Uterus (tissue), 4 donors: ENCODE results near the gene ITIH1. TPM values are rescaled to one million over a fixed set of nuclear protein-coding genes. Genes with fewer than 3 reads are reported as not detected.

Experiments used
- DNase-seq, 2 donors: peaks; one replicate each; pipeline ENCODE4 v3.0.0-alpha.2; 2019 to 2020
- H3K27ac ChIP-seq, 2 donors: fragments of 200-600 bp; sonication (generic); 1 replicate in 1 of 2; 2 replicates in 1 of 2; pipeline ENCODE4 v1.5.1; 2016 to 2018
- H3K27me3 ChIP-seq, 2 donors: fragments of 200-600 bp; sonication (generic); one replicate each; pipeline ENCODE4 v1.5.1; 2018 to 2019; ENCODE audit warnings: control low read depth in 1 of 2
- H3K36me3 ChIP-seq, 2 donors: fragments of 200-600 bp; sonication (generic); one replicate each; pipeline ENCODE4 v1.5.1; 2019; ENCODE audit warnings: control low read depth in 1 of 2
- H3K4me1 ChIP-seq, 2 donors: fragments of 200-600 bp; sonication (generic); one replicate each; pipeline ENCODE4 v1.5.1; 2018 to 2019; ENCODE audit warnings: control low read depth in 1 of 2
- H3K4me3 ChIP-seq, 2 donors: fragments of 200-600 bp; sonication (generic); 1 replicate in 1 of 2; 2 replicates in 1 of 2; pipeline ENCODE4 v1.5.1; 2018 to 2019; ENCODE audit warnings: mild to moderate bottlenecking in 1 of 2
- H3K9me3 ChIP-seq, 2 donors: fragments of 200-600 bp; sonication (generic); one replicate each; pipeline ENCODE4 v1.5.1; 2019; ENCODE audit warnings: control low read depth in 1 of 2
- POLR2A ChIP-seq, 2 donors: fragments of 450-650 bp; IDR thresholded peaks; one replicate each; pipeline ENCODE4 v1.6.1; 2016; ENCODE audit warnings: antibody characterized with exemption in 2 of 2, mild to moderate bottlenecking in 1 of 2, moderate library complexity in 1 of 2
- intact Hi-C: fragments of 100-400 bp; cut with DNase I; formaldehyde crosslinking; loops from one replicate; pipeline ENCODE4 v1.15.1; 2023; ENCODE audit warnings: low total_unique reads
- total RNA-seq, 4 donors: library from RNA; depleted of rRNA in 3 of 4; stranded (reverse); fragments of >200 nt in 3 of 4; gene quantifications; one replicate each; pipeline versions ENCODE4 v1.1.0 to v1.2.4, GENCODE V29; 2014 to 2023
- TF ChIP-seq, protein P1 (sequence below), 4 experiments: fragments of 200-600 bp in 2 of 4; fragments of 450-650 bp in 2 of 4; sonication (generic) in 2 of 4; IDR thresholded peaks; one replicate each; pipeline ENCODE4 v1.5.1; 2016 to 2019; ENCODE audit warnings: antibody characterized with exemption in 4 of 4, mild to moderate bottlenecking in 2 of 4, moderate library complexity in 1 of 4
- donor health status: DM: yes; HTN: yes; CAD: no.

The ITIH1 gene
- total RNA-seq, 4 donors from 2014 or later = 0.18 TPM; not detected in 3

DNA sequence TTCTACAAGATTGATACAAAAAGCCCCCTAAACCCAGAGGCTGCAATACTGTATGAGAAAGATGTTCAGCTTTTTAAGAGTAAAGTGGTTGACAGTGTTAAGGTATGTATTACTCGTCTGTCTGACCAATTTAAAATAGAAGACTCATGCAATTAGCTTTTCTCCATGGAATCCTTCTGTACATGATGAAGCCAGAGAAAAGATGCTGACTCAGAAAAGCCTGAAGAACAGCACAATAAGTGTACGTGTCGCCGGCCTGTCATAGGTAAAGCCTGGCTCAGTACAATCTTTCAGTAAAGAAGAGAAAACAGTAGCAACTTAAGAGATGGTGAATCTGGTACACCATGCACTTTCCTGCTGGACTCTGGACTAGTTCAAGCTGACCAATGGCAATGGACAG is 23.0 kb upstream of the ITIH1 start:
- Histone ChIP-seq H3K9me3 (no peaks in the 10 kb centered on the region), H3K4me3 (no peak overlapping the region), H3K27ac (no peak overlapping the region), H3K4me1 (no peaks in the 10 kb centered on the region), H3K27me3 (no peaks in the 10 kb centered on the region), H3K36me3 (peaks cover 0 to 2% of the 10 kb centered on the region in 2 donors)
- no peak for DNase-seq
- intact Hi-C loops = no loop called here
- TF ChIP-seq POLR2A (IDR thresholded peaks at IDR 0.05) = no peak
- TF ChIP-seq, protein P1, sequence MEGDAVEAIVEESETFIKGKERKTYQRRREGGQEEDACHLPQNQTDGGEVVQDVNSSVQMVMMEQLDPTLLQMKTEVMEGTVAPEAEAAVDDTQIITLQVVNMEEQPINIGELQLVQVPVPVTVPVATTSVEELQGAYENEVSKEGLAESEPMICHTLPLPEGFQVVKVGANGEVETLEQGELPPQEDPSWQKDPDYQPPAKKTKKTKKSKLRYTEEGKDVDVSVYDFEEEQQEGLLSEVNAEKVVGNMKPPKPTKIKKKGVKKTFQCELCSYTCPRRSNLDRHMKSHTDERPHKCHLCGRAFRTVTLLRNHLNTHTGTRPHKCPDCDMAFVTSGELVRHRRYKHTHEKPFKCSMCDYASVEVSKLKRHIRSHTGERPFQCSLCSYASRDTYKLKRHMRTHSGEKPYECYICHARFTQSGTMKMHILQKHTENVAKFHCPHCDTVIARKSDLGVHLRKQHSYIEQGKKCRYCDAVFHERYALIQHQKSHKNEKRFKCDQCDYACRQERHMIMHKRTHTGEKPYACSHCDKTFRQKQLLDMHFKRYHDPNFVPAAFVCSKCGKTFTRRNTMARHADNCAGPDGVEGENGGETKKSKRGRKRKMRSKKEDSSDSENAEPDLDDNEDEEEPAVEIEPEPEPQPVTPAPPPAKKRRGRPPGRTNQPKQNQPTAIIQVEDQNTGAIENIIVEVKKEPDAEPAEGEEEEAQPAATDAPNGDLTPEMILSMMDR (IDR thresholded peaks at IDR 0.05) = no peak

DNA sequence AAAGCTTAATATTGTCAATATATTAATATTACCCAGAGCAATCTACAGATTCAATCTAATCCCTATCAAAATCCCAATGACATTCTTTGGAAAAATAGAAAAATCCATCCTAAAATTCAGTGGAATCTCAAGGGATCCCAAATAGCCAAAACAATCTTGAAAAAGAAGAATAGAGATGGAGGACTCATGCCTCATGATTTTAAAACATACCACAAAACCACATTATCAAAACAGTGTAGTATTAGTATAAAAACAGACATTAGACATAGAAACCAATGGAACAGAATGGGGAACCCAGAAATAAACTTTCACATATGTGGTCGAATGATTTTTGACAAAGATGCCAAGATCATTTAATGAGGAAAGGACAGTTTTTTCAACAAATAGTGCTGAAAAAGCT is 21.3 kb upstream of the ITIH1 start:
- DNase-seq = no peak
- Histone ChIP-seq H3K4me3 (no peak overlapping the region), H3K27me3 (no peaks in the 10 kb centered on the region), H3K27ac (no peak overlapping the region), H3K4me1 (no peaks in the 10 kb centered on the region), H3K9me3 (no peaks in the 10 kb centered on the region), H3K36me3 (peaks cover 0 to 2% of the 10 kb centered on the region in 2 donors)
- intact Hi-C loops = no loop called here
- TF ChIP-seq, protein P1 (IDR thresholded peaks at IDR 0.05) = no peak
- no peak for TF ChIP-seq POLR2A (IDR thresholded peaks at IDR 0.05)

DNA sequence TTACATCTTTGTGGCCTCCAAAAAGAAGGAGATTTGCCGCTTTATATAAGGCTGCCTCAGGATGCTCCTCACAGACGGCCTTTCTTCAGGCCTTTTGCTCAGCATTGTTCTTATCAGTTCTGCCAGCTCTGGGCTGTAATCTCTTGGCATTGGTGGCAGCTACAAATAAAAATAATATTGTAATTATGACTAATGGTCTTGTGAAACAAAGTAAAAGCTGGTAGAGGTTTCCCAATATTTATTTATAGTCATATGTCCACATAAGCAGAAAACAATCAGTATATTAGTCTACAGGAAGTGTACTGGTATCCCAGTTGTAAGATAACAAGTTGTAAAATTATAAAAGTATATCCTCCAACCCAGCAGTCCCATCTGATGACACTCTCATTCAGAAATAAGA is 13.9 kb upstream of the ITIH1 start:
- H3K36me3 ChIP-seq = no peaks in the 10 kb centered on the region
- H3K4me1 ChIP-seq = no peaks in the 10 kb centered on the region

DNA sequence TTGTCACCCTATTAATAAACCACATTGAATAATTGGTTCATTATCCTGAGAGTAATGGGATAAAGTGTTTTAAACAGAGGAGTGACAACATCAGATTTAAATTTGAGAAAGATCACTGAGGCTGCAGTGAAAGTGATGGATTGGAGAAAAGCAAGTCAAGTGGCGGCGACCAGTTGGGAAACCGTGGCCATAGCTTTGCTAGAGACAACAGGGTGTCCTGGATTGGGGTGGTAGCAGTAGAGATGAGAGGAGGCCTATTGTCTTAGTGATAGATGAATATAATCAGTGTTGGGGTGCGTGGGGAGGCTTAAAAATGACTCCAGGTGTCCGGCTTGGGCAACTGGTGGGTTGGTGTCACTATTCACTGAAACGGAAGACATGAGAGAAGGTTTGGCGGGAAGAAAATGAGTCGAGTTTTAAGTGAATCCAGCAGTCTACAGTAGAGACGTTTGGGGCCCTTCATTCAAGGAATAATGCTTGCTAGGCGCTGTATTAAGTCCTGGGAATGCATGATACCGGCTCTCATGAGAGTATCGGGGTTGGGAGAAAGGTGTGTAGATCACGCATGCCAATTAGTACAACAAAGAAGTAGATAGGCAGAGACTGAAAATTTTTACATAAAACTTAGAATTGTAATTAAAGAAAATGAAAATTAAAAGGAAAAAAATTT is 7.5 kb upstream of the ITIH1 start:
- no peak for TF ChIP-seq POLR2A (IDR thresholded peaks at IDR 0.05)
- TF ChIP-seq, protein P1 (IDR thresholded peaks at IDR 0.05) = no peak
- H3K4me1 ChIP-seq = peaks cover 0 to 8% of the 10 kb centered on the region in 2 donors
- no peaks in the 10 kb centered on the region for H3K36me3 ChIP-seq
- no peaks in the 10 kb centered on the region for H3K27me3 ChIP-seq
- intact Hi-C loops = no loop called here
- DNase-seq = no peak
- H3K4me3 ChIP-seq = peak overlapping the region; percentile 88 to 91
- peak overlapping the region; percentile 24 to 77 for H3K27ac ChIP-seq
- no peaks in the 10 kb centered on the region for H3K9me3 ChIP-seq

More for the DNA sequence above, 13.9 kb upstream of the ITIH1 start:
- intact Hi-C loops = no loop called here
- DNase-seq = no peak
- H3K27ac ChIP-seq = no peak overlapping the region
- H3K27me3 ChIP-seq = no peaks in the 10 kb centered on the region
- H3K4me3 ChIP-seq = no peak overlapping the region
- H3K9me3 ChIP-seq = no peaks in the 10 kb centered on the region
- TF ChIP-seq POLR2A (IDR thresholded peaks at IDR 0.05) = no peak
- TF ChIP-seq, protein P1 (IDR thresholded peaks at IDR 0.05) = no peak

DNA sequence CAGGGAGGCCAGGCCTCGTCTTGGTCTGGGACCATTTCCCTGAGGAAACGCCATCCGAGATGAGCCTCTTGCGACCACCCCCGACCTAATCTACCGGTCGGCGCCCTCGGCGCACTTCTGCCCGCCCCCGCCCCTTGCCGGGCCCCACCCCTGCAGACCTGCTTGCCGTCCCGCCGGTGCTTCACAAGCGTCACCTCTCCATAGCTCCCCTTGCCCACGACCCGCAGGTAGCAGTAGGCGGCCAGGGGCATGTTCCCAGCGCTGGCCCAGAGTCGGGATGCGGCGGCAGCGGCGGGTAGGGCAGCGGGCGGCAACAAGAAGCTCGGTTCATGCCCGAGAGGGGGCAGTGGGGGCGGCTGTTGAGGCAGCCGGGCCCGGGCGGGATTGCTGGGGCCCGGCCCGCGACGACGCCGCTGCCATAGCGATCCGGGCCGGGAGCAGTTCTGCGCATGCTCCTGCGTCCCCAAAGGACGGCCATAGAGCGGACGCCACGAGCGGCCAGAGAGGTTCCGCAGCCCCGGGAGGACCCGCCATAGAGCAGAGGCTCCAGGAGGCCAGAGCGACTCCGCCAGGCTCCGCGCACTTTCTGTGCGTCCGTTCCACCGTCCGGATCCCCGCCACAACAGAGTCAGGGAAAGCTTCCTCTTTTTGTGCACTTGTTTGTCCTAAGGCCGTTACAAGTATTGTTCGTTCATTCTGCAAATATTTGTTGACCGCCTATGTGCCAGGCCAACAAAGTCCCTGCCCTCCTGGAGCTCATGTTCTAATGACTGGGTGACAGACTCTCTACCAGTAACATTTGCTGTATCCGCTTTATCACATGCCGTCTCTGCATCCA is 6.7 kb upstream of the ITIH1 start, which contains the start of gene NEK4:
TSS of gene NEK4 (minus strand) at position 445 of the 838 bp plus-strand sequence. CDS start at position 251, 194 bp downstream.
- Histone ChIP-seq H3K4me3 (peak within 1 kb of the TSS; percentile 88 to 91), H3K4me1 (peaks cover 0 to 8% of the 10 kb centered on the region in 2 donors), H3K36me3 (no peaks in the 10 kb centered on the region), H3K27me3 (no peaks in the 10 kb centered on the region), H3K27ac (peak within 1 kb of the TSS; percentile 77), H3K9me3 (no peaks in the 10 kb centered on the region)
- intact Hi-C loops = no loop called here
- DNase-seq = peak; percentile 87 to 90
- TF ChIP-seq, protein P1 (IDR thresholded peaks at IDR 0.05) = peak; percentile 3 to 25 (median 10)
- peak; percentile 42 to 53 for TF ChIP-seq POLR2A (IDR thresholded peaks at IDR 0.05)
